Measurements from ENCODE around the gene LINC00237. TPM values are rescaled to one million over a fixed set of nuclear protein-coding genes. Genes with fewer than 3 reads are reported as not detected.

LINC00237 gene
- total RNA-seq, 4 donors from 2014 or later: 0.33 TPM; not detected in 3

DNA sequence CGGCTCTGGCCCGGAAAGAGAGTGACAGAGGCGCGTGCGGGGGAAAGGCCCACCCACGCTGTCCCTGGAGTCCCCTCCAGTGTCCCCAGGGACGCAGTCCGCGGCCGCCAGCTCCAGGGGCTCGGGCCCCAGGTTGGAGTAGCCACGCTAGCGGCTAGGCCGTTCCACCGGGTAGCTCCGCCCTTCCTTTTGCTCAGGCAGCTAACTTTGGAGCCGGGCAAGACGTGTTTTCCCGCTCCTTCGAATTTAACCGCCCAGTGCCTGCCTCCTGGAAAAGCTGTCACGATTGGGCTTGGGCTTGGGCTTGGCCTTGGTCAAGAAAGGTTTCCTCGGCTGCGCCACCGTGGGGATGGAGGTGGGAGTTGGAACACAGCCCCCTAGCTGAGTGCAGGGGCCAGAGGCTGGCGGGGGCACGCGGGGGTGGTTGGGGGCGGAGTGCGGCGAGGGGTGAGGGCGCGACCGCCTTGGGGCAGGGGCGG, 4.7 kb downstream of the LINC00237 start:
- TF ChIP-seq POLR2A (IDR thresholded peaks at IDR 0.05): no peak
- TF ChIP-seq, protein P1, sequence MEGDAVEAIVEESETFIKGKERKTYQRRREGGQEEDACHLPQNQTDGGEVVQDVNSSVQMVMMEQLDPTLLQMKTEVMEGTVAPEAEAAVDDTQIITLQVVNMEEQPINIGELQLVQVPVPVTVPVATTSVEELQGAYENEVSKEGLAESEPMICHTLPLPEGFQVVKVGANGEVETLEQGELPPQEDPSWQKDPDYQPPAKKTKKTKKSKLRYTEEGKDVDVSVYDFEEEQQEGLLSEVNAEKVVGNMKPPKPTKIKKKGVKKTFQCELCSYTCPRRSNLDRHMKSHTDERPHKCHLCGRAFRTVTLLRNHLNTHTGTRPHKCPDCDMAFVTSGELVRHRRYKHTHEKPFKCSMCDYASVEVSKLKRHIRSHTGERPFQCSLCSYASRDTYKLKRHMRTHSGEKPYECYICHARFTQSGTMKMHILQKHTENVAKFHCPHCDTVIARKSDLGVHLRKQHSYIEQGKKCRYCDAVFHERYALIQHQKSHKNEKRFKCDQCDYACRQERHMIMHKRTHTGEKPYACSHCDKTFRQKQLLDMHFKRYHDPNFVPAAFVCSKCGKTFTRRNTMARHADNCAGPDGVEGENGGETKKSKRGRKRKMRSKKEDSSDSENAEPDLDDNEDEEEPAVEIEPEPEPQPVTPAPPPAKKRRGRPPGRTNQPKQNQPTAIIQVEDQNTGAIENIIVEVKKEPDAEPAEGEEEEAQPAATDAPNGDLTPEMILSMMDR (IDR thresholded peaks at IDR 0.05): no peak
- no peaks in the 10 kb centered on the region for H3K36me3 ChIP-seq
- H3K4me1 ChIP-seq: peaks cover 30 to 50% of the 10 kb centered on the region in 2 donors
- H3K27me3 ChIP-seq: peaks cover 70% of the 10 kb centered on the region
- 4 to 7% methylated on average over 5 to 31 of the region's 35 CpGs for WGBS, 2 donors
- H3K9me3 ChIP-seq: no peaks in the 10 kb centered on the region
- no peak overlapping the region for H3K27ac ChIP-seq
- H3K4me3 ChIP-seq (replicated peaks in 1 of 3): peak overlapping the region in 1 of 3 donors; percentile 18
- intact Hi-C loops (cut with DNase I): no loop called here
- peak in 1 of 2 donors; percentile 6 for DNase-seq

DNA sequence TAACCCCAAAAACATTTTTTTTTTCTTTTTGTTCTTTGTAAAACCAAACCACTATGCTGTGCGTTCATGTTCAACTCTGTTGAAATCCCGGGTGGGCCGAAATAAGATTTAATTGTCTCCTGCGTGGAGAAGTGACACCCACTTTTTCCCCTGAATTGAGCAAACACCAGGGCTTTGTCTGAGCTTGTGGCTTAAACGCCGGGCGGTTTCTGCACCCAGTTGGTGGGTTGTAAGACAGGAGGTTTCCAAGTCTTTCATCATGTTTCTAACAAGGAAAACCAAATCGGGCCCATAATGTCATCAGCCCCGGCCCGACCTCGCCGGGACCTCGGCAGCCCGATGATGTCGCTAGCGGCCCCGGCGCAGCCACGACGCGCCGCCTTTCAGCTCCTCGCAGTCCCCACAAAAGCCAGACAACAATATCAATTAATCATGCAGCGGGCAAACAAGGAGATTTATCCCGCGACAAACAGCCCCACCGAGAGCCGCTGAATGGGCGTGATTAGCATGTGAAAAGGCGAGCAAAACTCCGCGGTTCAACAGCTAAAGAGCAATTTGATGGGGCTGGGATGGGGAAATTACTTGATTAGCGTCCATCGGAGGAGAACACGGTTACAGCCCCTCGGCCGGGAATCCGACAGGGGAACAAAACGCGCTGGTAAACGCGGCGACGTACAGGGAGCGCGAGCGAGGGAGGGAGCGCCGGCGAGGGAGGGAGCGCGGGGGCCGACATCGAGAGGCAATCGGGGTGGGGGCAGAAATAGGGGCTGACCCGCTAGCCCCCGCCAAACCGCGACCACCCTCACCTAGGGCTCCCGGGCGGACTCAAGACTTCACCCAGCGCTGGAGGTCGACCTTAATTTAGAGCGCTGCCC, 5.3 kb downstream of the LINC00237 start:
- no peak for DNase-seq
- TF ChIP-seq, protein P1 (IDR thresholded peaks at IDR 0.05): no peak
- TF ChIP-seq POLR2A (IDR thresholded peaks at IDR 0.05): no peak
- Histone ChIP-seq H3K36me3 (no peaks in the 10 kb centered on the region), H3K4me3 (replicated peaks in 1 of 3) (peak overlapping the region in 1 of 3 donors; percentile 18), H3K27ac (no peak overlapping the region), H3K27me3 (peaks cover 63% of the 10 kb centered on the region), H3K9me3 (no peaks in the 10 kb centered on the region), H3K4me1 (peaks cover 30 to 45% of the 10 kb centered on the region in 2 donors)
- intact Hi-C loops (cut with DNase I): no loop called here
- WGBS, 2 donors: 5 to 8% methylated on average over 62 to 63 of the region's 64 CpGs

DNA sequence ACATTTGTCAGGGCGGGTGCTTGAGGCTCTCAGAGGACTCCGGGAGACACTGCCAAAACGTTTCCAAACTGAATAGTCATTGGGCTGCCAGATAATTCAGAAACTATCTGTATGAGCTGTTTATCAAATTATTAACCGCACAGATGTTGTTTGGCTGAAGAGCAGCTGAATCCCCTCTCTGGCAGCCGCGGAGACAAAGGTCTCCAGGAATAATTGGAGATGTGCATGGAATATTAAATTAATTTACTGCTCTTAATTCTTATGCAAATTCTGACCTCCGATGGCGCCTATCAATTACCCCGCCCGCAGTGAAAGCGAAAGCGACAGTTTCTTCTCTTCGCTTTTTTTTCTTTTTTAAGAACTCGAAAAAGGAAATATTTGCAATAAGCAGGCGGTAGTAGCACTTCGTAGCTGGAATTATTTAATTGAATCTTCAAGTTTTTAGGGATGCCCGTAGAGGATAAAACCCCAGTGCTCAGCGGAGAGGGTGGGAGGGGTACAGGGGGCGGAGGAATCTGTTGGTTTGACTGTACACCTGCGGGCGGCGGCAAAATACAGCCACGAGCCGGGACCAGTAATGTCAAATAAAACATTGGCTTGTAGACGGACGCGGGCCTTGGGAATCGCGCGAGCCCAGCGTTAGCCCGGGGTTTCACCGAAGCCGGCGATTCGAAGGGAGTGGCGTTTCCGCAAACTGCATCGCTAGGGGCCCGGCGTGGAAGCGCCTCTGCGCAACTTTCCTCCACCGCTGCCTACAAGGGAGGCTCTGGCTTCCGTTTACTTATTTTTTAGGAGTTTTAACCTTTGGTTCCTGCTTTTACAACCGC, 6.2 kb downstream of the LINC00237 start:
- peaks cover 54% of the 10 kb centered on the region for H3K27me3 ChIP-seq
- no peaks in the 10 kb centered on the region for H3K36me3 ChIP-seq
- TF ChIP-seq, protein P1 (IDR thresholded peaks at IDR 0.05): no peak
- no peak for TF ChIP-seq POLR2A (IDR thresholded peaks at IDR 0.05)
- peak in 1 of 2 donors; percentile 14 for DNase-seq
- intact Hi-C loops (cut with DNase I): no loop called here
- peaks cover 26 to 38% of the 10 kb centered on the region in 2 donors for H3K4me1 ChIP-seq
- H3K9me3 ChIP-seq: no peaks in the 10 kb centered on the region
- H3K4me3 ChIP-seq (replicated peaks in 1 of 3): peak overlapping the region in 2 of 3 donors; percentile 11 to 18
- no peak overlapping the region for H3K27ac ChIP-seq
- WGBS, 2 donors: 8 to 10% methylated on average over 46 of the region's 46 CpGs

DNA sequence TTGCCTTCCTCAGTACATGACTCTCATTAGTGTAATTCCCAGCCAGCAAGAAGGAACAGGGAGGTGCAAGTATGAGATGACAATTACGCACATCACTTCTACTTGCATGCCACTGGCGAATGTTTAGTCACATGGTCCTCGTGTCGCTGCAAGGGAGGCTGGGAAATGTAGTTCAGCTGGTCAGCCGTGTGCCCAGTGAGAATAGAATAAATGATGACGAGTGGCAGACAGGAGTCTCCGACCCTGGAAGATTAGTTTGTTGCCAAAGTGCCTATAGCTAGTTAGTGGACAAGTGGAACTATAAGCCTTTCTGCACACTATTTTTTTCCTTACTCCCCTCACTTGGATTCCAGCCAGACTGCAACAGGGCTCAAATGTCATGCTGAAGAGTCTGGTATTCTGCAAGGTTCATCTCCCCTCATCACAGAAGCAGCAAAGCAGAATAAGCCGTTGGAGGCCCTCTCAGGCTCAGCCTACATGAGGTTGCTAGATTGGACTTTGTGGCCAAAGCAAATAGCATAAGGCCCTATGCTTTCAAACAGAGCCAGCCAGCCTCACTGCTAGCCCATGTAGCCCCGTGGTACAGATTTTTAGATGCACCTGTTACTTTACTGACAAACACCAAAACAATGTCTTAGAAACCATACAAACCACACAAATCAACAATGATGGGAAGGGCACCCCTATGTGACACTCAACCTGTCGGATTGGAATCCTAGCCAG, 9.7 kb downstream of the LINC00237 start:
- no peak for TF ChIP-seq POLR2A (IDR thresholded peaks at IDR 0.05)
- WGBS, 2 donors: 40 to 42% methylated on average over 10 of the region's 10 CpGs
- Histone ChIP-seq H3K4me3 (replicated peaks in 1 of 3) (no peak overlapping the region), H3K27me3 (peaks cover 29% of the 10 kb centered on the region), H3K9me3 (no peaks in the 10 kb centered on the region), H3K27ac (no peak overlapping the region), H3K36me3 (no peaks in the 10 kb centered on the region), H3K4me1 (peaks cover 14 to 20% of the 10 kb centered on the region in 2 donors)
- intact Hi-C loops (cut with DNase I): no loop called here
- DNase-seq: no peak

DNA sequence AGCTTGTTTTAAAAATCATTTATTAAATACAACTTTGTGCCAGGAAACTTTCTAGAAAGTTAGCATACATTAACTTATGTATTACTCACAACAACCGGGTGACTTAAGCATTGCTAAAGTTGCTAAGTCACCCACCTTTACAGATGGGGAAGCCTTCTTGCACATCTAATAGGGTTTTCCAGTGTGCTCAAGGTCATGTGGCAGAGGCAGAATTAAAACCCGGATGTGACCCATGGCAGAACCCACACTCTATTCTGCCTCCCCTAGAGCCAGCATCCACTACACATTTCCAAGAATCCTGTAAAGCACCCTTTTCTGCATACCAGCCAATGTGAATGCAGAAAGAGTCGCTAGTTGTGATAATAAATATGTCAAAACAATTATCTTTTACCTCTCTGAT, 13.4 kb downstream of the LINC00237 start:
- WGBS, 2 donors: 81 to 92% methylated on average over 3 of the region's 3 CpGs
- Histone ChIP-seq H3K4me3 (replicated peaks in 1 of 3) (no peak overlapping the region), H3K27me3 (no peaks in the 10 kb centered on the region), H3K36me3 (no peaks in the 10 kb centered on the region), H3K27ac (no peak overlapping the region), H3K9me3 (no peaks in the 10 kb centered on the region), H3K4me1 (no peaks in the 10 kb centered on the region)
- intact Hi-C loops (cut with DNase I): no loop called here
- TF ChIP-seq, protein P1 (IDR thresholded peaks at IDR 0.05): no peak
- no peak for TF ChIP-seq POLR2A (IDR thresholded peaks at IDR 0.05)
- no peak for DNase-seq

Data from thyroid gland (tissue), 4 donors.